ENCODE data around the gene TBC1D4.
A peak's percentile ranks its signal among the peaks of the same experiment; 100 is the strongest.

TBC1D4 gene, protein sequence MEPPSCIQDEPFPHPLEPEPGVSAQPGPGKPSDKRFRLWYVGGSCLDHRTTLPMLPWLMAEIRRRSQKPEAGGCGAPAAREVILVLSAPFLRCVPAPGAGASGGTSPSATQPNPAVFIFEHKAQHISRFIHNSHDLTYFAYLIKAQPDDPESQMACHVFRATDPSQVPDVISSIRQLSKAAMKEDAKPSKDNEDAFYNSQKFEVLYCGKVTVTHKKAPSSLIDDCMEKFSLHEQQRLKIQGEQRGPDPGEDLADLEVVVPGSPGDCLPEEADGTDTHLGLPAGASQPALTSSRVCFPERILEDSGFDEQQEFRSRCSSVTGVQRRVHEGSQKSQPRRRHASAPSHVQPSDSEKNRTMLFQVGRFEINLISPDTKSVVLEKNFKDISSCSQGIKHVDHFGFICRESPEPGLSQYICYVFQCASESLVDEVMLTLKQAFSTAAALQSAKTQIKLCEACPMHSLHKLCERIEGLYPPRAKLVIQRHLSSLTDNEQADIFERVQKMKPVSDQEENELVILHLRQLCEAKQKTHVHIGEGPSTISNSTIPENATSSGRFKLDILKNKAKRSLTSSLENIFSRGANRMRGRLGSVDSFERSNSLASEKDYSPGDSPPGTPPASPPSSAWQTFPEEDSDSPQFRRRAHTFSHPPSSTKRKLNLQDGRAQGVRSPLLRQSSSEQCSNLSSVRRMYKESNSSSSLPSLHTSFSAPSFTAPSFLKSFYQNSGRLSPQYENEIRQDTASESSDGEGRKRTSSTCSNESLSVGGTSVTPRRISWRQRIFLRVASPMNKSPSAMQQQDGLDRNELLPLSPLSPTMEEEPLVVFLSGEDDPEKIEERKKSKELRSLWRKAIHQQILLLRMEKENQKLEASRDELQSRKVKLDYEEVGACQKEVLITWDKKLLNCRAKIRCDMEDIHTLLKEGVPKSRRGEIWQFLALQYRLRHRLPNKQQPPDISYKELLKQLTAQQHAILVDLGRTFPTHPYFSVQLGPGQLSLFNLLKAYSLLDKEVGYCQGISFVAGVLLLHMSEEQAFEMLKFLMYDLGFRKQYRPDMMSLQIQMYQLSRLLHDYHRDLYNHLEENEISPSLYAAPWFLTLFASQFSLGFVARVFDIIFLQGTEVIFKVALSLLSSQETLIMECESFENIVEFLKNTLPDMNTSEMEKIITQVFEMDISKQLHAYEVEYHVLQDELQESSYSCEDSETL (N-terminal part only)

DNA sequence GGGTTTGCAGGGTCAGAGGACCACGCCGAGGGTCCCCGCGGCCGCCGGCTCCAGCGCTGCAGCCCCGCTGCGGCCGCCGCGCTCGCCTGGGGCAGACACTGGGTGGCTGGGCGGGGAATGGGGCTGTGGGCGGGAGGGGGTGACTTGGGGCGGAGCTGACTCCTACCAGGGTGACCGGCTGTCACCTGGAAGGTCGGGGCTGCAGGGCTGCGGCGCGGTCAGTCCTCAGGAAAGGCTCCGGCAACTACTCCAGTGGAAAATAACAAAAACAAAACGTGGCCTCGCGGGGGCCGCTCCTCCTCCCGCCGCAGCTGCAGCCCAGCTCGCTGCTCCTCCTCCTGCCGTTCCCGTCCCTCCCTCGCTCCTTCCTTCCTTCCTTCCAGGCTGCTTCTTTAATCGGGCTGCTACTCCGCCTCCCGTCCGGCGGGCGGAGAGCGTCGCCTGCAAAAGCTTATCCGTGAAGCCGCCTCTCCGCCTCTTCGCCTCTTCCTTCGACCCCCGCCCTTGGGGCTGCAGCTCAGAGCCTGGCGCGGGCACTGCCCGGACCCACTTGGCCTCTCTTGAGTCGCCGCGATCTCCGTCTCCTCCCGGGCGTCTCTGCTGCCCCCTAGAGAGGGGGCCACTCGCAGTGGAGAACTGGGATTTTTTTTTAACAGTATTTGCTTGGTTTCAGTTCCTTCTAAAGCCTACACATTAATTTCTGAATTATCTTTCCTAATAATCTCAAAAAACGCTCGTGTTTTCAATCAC lies at the start of gene TBC1D4:
TBC1D4 (minus strand) TSS at position 100 of the 750 bp plus-strand sequence. CDS start 402 bp downstream, outside the sequence.
- peak; percentile 84 for DNase-seq

DNA sequence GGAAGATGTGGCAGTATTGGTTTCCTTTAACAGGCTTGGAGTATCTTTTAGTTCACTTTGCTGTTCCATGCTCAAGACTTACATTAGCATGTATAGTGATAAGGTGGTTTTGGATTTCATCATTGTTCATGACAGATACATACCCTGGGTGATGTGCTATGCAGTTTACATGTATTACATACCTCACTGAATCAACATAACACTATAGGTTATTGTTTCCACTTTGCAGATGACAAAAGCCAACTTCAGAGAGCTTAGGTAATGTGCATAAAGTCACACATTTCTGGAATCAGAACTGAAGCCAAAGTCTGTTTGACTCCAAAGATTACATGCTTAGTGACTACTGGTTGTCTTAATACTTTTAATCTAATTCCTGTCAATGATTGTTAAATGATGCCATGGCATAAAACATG lies 48.6 kb upstream of the TBC1D4 start:
- no peak for DNase-seq

DNA sequence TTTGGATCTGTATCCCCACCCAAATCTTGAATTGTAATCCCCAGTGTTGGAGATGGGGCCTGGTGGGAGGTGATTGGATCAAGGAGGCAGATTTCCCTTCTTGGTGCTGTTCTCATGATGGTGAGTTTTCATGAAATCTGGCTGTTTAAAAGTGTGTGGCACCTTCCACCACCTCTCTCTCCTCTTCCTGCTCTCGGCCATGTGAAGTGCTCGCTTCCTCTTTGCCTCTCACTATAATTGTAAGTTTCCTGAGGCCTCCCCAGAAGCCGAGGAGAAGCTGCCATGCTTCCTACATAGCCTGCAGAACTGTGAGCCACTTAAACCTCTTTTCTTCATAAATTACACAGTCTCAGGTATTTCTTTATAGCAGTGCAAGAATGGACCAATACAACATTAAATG lies 40.0 kb upstream of the TBC1D4 start:
- no peak for DNase-seq

DNA sequence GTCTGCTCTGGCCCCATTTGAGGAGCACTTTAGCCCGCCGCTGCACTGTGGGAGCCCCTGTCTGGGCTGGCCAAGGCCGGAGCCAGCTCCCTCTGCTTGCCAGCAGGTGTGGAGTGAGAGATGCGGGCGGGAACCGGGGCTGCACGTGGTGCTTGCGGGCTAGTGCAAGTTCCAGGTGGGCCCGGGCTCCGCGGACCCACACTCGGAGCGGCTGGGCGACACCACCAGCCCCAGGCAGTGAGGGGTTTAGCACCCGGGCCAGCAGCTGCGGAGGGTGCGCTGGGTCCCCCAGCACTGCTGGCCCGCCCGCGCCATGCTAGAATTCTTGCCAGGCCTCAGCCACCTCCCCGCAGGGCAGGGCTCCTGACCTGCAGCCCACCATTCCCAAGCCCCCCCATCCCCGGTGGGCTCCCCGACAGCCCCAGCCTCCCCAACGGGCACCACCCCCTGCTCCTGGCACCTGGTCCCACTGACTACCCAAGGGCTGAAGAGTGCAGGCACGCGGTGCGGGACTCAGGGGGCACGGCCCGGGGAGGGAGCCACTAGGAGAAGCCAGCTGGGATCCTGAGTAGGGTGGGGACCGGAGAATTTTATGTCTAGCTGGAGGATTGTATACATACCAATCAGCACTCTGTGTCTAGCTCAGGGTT lies 36.6 kb upstream of the TBC1D4 start:
- DNase-seq: no peak

DNA sequence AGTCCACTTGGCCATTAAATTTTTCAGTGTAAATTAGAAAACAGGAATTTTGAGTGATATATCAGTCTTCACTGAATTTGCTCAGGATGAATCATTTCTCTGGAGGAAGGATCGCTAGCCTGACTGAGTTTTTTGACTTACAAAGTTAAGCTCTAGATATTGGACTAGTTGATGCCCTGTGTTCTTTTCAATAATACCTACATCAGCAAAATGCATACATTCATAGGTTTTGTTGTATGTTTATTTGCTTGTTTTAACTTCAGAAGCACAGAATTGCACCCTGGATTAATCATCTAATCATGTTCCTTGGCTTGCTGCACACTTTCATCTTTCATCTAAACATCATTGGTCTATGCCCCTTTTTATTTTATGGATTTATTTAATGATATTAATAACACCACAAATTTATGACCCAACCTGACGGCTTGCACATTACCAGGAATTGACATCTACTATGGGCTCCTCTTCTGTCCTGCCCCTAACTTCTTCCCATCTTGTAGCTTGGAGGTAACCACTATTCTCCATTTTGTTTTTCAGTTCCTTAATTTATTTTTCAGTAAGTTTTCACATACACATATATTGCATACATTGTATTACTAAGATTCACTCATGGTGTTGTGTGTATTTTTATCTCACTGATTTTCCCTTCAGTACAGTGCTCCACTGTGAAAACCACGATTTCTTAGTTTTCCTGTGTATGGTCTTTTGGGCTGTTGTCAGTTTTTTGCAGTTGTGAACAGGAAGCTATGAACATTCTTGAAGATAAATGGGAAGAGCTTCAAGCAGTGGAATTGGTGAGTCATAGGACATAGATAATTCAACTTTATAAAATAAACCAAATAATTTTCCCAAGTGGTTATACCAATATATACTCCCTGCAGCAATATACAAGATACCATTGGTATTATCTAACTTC lies 32.4 kb upstream of the TBC1D4 start:
- no peak for DNase-seq

DNA sequence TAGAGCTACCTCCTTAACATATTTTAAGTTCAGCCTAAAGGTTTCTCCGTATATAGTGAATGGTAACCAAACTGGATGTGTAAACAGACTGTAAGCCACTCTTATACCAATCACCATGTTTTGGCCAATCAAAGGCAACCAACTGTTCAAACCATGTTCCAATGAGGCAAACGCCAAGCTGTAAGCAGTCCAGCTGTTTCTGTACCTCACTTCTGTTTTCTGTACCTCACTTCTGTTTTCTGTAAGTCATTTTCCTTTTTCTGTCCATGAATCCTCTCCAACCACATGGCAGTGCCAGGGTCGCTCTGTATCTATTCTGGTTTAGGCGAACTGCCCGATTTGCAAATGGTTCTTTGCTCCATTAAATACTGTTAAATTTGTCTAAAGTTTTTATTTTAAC lies 31.3 kb upstream of the TBC1D4 start:
- no peak for DNase-seq

DNA sequence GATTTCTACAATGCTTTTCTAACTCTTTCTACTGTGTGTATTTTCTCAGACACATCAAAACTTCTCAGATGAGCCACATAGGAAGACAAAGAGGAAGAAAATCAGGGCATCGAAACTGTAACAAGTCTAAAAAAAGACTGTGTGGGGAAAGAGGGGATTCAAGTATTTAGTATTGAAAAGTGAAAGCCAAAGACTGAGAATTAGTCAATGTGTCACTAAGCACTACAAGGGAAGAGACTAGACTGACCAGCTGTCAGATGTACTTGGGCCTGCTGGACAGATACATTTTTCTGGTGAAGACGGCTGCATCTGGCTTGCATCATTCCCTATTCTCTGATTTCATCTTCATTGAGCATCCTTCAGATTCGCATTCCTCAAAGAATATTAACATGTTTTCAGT lies 30.3 kb upstream of the TBC1D4 start:
- no peak for DNase-seq

DNA sequence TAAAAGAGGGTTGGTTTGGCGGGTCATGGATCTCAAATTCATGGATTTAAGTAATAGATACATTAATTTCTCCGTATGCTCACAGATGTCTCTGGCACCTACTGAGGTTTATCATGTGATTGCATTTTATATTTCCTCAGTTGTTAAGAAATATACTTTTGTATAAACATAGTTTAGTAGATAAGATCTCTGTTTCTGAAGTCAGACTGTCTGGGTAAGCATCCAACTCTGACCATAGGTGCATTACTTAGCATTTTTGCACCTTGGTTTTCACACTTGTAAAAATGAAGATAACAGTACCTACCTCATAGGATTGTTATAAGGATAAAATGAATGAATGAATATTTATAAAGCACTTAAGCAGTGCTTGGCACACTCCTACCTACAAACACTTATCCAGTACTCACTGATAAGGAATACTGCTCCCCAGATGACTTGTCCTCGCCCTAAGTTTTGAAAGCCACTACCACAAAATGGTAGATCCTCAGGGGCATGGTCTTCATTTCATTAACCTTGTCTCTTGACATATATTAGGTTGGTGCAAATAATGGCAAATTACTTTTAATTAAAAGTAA lies 29.2 kb upstream of the TBC1D4 start:
- no peak for DNase-seq

DNA sequence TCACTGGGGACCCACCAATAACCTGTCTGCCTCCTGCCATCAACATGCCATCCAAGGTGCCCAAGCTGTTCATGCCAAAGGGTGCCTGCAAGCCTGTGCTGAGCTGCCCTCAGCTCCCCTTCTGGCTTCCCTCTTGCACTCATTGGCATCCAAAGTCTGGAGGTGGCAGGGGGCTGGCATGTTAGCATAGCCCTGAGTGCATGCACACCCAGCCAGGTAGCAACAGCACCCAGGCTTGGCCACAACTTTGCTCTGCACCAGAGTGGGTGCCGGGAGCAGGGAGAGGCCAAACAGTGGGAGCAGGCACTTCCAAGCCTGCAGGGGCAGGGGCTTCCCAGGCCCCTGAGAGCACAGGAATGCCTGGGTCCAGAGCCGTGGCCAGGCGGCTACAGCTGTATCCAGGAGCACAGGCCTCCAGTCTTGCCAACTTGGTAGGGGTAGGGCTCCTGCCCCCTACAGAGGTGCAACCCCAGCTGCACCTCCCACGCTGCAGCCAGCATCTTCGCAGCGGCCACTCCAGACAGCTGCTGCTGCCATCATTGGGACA lies 26.1 kb upstream of the TBC1D4 start:
- DNase-seq: no peak

DNA sequence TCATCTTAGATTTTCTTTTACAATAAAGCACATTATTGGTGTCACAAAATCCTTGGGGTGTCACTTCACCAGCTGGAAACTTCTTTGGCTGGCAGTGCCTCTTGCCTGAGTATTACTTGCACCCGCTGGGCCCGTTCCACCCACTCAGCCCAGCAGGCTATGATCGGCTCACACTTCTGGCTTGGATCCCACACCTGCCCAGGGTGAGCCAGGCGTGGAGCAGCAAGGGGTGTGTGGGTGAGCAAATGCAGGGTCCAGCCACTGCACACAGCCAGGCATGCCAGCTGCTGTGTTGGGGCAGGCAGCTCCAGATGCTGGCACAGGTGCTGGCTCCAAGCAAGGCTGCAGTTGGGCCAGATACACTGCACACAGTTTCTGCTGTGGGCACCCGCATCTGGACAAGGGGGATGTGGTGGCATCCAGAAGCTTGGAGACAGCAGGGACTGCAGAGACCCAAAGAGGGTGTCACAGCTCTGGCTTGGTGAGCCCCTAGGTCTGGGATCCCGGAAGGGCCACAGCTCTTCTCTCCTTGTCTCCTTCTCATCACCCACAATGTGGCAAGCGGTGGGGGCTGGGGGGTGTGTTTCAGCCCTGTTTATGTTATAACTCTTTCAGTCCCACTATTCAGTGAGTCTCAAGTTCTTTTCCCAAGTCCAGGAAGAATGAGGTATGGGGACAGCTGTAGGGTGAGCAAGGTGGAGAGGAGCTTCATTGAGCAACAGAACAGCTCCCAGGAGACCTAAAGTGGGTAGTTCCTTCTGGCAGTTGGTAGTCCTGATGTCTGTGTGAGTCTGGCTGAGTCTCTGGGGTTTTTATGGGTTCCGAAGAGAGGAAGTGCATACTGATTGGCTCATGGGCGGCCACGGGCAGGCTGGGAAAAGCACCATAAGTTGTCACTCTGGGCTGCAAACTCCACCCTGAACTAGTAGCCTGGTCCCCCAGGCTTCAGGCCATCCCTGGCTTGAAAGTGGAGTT lies 25.3 kb upstream of the TBC1D4 start:
- no peak for DNase-seq

DNA sequence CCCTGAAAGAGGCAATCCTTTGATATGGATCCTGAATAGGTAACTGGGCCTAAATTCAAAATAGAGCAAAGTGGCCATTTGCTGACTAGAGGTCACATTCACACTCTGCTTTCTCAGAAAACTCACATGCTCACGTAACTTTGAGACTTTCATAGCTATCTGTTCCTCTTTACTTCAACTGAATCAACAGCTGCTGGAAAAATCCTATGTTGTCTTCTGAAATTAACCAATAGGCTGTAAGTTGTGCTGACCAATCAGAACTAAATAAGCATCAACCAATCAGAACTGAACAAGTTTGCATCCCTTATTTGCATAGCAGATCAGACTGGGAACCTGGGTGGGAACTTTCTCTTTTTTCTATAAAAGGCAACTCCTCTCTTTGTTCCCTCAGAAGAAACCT lies 24.0 kb upstream of the TBC1D4 start:
- DNase-seq: no peak

DNA sequence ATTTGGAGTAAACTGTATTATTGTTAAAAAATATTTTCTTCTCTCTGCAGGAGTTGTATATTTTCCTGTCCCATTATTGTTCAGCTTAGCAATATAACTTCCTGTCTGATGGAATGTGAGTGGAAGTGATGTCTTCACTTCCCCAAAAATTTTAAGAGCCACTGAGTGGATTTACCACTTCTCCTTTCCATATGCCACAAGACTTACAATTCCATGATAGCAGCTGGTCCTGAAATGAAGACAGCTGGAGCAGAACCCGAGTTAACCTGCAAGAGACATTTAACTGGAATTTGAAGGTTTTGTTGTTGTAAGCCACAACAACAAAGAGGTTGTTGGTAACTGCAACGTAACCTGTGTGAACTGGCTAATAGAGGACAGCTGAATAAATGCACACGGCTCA lies 23.4 kb upstream of the TBC1D4 start:
- no peak for DNase-seq

DNA sequence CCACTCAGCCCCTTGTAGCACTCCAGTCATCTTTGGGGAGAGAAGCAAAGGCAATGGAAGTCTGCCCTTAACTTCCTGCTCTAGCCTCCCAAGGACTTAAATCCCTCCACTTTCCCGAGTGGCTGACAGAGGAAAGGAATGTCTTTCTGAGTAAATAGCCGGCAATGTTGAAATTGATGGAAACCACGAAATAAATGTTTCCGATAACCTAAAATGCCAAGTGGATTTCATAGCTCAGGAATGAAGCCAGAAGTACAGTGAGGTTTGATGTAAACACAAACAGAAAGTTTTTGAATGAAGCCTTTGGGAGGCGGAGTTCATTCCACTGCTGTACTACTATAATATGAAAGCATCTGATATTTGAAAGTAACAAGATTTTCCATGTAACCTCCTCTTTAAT lies 14.0 kb upstream of the TBC1D4 start:
- DNase-seq: no peak

DNA sequence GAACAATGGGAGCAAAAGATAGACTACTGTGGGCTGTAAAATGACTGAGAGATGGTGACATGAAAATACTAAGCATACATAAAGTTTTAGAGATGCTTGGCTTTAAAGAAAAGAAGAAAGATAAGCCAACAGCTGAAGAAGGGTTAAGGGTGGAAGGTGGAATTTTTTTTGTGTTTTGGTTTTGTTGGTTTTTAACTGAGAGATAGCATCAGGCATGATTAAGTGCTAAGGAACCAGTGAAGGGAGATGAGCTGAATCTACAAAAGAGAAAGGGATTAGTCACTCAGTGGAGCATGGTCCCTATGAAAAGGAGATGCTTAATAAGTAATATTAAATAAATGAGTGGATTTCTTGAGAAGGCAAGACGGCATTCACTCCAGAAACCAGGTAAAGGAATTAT lies 12.5 kb upstream of the TBC1D4 start:
- no peak for DNase-seq

DNA sequence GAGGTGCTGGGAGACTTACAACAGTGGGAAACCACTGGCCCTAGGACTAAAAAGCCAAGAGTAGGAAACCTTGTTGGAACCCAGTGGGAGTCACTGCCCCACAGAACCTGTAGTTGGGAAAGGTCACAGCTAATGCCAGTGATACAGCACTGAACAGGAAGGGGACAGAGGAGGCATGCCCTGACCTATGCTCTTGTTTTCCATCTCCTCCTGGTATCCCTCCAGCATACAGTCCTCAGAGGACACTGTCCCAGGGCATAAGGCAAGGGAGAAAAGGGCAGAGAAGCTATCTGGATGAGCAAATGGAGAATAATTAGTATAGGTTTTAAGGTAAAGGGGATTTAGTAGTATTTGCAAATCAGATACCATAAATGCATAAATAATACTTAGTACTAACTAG lies 11.2 kb upstream of the TBC1D4 start:
- DNase-seq: no peak

DNA sequence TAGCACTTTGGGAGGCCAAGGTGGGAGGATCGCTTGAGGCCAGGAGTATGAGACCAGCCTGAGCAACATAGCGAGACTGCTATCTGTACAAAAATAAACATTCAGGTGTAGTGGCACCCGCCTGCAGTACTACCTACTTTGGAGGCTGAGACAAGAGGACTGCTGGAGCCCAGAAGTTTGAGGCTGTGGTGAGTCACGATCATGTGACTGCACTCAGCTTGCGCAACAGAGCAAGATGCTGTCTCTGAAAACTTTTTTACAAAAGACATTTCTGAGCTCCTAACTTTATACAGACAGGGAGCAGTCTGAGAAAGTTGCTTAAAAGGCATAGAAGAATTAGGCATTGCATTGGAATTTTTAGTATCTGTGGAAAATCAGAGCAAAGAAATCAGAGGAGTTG lies 10.4 kb upstream of the TBC1D4 start:
- no peak for DNase-seq

DNA sequence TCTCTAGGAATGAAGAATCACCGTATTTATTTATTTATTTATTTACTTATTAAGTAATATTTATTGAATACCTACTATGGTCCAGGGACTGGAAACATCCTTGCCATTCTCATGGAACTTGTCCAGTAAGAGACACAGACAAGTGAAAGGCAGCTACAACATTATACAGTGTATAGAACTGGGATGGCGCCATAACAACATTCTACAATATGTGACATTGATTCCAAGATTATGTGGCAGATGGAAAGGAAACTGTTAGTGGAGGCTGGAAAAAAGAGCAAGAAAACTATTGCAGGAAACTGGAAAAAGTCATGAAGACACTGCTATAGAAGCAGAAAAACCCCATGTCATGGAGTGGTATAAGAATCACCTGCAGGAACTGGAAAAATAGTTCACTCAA lies 9.4 kb upstream of the TBC1D4 start:
- no peak for DNase-seq

DNA sequence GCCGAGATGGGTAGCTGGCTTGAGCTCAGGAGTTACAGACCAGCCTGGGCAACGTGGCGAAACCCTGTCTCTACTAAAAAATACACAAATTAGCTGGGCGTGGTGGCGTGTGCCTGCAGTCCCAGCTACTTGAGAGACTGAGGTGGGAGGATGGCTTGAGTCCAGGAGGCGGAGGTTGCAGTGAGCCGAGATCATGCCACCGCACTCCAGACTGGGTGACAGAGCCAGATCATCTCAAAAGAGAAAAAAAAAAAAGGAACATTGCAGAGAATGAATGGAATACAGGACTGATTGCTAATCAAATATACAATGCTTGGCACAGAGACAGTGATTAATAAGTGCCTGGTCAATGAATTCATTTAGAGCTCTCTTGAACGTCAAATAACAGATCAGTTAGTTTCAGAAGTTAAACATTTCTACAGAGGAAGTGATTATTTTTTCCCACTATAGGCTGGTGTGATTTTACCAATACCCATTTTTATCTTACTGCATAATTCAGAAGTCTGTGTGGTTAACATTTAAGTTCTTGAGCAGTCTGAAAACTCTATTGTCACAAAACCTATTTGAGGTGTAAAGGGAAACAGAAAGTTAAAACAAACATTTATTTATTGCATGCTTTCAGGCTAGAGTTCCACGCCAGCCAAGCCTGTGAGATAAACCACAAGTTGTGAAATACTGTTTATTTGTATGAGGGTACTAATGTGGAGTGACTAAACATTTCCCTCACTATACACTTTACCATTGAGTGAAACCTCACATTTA lies 7.7 kb upstream of the TBC1D4 start:
- no peak for DNase-seq
